GM12872 (cell line): ENCODE results near the gene FHAD1.

ENCODE experiments used
- TF ChIP-seq, protein P1 (sequence below): IDR thresholded peaks from 3 replicates; pipeline ENCODE4 v1.5.1; 2011; ENCODE audit warnings: low read depth, mild to moderate bottlenecking, low read length, moderate library complexity; ENCODE audit not compliant: insufficient read depth

Gene FHAD1

DNA sequence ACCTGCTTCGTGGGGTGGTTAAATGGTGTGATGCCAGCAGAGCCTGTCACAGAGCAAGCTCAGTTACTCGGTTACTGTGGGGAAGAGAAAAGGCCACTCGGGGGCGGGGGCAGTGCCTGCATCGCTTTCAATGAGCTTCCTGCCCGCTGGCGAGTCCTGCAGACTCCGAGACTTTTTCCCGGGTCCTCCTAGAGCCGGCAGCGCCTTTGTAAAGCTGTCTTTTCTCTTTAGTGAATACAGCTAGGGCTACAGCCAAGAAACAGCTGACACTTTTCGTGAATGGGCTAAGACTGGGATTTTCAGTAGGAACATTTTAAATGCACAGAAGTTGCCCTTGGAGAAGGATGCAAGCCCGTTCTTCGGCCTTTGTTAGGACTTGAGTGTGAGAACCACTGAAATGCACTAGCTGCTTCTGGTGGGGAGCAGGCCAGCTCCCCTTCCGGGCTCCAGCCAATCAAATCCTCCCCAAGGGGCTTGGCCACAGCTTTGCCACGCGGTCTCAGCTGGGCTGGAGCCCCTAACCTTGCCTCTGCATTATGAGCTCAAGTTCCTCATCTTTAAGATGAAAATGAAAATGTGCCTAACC lies 139.2 kb downstream of the FHAD1 start:
- TF ChIP-seq, protein P1, sequence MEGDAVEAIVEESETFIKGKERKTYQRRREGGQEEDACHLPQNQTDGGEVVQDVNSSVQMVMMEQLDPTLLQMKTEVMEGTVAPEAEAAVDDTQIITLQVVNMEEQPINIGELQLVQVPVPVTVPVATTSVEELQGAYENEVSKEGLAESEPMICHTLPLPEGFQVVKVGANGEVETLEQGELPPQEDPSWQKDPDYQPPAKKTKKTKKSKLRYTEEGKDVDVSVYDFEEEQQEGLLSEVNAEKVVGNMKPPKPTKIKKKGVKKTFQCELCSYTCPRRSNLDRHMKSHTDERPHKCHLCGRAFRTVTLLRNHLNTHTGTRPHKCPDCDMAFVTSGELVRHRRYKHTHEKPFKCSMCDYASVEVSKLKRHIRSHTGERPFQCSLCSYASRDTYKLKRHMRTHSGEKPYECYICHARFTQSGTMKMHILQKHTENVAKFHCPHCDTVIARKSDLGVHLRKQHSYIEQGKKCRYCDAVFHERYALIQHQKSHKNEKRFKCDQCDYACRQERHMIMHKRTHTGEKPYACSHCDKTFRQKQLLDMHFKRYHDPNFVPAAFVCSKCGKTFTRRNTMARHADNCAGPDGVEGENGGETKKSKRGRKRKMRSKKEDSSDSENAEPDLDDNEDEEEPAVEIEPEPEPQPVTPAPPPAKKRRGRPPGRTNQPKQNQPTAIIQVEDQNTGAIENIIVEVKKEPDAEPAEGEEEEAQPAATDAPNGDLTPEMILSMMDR, result no peak

DNA sequence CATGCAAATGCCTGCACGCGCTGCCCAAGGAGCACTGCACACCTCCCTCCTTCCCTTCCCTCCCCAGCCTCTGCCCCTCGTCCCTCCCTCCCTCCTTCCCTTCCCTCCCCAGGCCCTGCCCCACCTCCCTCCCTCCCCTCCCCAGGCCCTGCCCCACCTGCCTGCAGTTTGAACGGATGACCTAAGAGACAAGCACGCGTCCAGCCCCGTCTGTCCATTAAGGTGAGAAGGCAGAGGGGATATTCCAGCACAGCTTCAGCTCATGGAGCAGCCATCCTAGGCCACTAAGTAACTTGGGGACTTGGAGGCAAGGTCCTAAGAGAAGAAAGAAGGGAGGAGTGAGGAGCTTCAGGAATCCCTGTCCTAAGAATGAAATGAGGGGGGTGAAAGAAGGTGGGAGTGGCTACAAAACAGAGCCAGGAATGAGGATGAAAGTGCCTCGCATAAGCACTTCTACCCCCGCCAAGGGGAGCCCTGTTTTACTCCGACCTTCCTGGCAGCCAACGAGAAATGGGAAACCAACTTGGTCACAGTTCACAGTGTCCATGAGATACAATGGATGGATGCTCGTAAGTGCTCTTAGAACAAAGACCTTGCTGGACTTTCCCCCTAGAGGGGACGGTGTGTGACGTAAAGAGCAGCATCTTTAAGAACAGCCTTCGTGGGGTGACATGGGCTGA lies 141.3 kb downstream of the FHAD1 start:
- TF ChIP-seq, protein P1, result no peak

DNA sequence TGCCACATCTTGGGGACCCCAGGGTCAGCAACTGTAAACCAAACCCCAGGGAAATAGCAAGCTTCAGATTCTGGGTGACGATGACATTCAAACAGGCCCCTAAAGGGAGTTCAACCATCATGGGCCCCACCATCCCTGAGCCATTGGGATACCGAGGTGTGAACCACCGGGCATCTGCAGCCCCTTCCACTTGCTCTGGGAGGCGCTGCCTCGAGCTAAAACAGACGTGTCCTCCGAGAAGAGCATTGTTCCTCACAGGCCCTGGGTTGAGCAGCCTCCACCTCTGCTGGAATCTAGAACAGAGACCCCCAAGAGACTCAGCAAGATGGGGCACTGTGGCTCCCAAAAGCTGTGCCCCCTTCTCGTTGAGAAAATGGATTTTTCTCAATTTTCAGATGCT lies 143.6 kb downstream of the FHAD1 start:
- TF ChIP-seq, protein P1, result peak; percentile 21; the same call in 1 of the 3 replicates

DNA sequence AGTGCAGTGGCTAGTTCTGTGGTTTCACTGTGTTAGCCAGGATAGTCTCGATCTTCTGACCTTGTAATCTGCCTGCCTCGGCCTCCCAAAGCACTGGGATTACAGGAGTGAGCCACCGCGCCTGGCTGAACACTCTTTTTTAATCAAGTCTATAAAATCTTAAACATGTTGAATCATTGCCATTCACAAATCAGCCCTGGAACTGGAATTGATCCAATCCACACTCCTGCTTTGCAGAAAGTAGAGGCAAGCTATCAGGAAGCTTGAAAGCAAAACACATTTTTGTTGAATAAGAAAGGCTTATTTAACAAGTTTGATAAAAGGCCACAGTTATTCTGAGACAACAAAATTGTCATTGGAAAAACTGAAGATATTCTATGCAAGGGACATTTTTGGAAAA lies 144.3 kb downstream of the FHAD1 start:
- TF ChIP-seq, protein P1, result no peak

DNA sequence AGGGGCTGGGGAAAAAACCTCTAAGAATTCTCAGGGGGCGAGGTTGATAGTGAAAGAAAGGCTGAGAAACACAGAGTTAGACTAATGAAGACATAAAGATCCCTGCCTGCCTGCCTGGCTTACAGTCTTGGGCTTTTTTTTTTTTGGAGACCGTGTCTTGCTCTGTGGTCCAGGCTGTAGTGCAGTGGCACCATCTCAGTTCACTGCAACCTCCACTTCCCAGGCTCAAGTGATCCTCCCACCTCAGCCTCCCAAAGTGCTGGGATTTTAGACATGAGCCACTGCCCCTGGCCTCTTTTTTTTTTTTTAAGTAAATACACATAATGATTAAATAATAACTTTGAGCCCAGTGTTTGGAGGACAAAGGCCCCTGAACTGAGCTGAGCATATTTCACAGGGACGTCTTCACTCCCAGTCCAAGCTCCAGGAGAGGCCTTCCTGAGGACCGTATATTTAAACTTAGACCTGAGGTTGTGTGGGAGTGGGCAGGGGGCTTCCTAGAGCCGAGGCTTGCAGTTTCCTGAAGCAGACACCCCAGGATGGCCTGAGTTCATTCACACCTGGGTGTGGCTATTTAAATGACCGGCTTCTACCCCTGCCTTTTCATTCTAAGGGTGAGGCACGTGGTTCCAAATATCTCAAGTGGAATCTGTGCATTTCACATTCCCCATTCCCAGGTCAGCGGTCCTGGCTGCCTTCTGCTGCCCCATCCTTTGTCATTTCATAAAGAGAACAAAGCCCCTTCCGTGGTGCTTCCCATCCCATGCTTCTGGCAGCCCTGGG lies 146.6 kb downstream of the FHAD1 start:
- TF ChIP-seq, protein P1, result no peak

DNA sequence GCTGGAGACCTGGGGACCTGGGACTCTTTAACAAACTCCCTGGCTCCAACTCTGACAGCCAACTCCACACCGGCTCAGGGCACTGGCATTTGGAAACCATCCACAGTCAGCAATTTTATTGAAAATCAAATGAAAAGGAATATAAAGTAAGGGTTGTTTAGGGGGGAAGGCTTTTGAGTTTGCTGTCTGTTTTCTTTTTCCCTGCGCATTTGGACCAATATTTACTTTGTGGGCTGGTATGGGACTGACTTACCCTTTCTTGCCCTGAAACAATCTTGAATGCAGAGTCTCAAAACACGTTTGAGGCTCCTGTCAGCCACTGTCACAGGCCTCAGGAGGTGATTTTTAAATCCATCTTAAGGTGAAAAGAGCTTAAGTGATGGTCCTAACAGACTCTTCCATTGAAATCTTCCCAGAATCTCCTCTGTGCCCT lies 147.3 kb downstream of the FHAD1 start:
- TF ChIP-seq, protein P1, result no peak

DNA sequence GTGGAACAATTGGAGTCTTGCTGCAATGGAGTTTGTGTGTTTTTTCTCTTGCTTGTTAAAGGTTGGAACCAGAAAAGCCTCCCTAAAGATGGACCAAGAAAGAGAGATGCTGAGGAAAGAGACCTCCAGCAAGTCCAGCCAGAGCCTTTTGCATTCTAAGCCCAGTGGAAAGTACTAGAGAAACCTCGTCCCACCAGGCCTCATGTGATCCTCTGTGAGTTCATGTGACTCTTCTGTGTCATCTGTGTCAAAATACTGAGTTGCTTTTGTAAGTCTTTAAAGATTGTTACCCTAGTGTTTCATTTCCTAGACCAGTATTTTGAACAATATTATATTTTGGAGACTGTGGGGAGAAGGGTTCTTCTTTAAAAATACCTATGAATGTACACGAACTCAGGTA lies 150.2 kb downstream of the FHAD1 start:
- TF ChIP-seq, protein P1, result no peak
